ENCODE measurements around the gene ERO1A.

ERO1A gene

DNA sequence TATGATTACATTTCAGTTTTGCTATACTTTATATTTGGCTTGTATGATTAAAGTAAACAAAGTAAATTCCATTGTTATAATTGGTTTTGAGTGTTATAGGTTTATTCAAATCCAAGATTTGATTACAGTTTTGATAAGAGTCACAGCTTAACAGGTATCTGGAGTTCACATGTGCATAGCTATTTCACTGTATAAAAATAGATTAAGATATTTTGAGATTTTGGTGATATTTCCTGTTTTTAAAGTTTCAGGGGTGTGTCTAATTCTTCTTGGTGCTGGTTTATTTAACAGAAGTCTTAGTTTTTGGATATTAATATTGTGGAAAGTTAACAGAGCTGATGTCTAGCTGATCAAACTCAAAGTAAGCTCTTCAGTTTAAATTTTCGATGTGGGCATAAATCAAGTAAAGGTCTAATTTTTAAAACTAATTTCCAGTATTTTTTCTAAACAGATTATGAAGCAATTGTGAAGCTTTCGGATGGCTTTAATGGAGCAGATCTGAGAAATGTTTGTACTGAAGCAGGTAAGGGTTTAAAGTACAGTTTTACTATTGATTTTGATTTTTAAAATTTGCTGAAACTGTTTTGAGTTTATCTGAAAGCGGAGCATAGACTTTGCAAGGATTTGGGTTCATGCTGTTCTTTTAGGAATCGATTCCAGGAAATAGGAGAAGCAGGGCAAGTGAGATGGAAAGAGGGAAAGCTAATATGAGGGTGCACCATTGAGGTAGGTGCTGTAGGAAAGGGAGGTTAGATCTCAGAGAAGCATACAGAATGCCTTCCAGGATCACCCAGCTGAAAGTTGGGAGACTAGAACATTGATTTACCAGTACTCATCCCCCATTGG is 28.4 kb upstream of the ERO1A start:
- in situ Hi-C loops (cut with HindIII; ENCODE audit: low pct_ligation_motif_present, low sequenced_read_pairs), result no loop called here
- no peak for DNase-seq
- TF ChIP-seq, protein P1, sequence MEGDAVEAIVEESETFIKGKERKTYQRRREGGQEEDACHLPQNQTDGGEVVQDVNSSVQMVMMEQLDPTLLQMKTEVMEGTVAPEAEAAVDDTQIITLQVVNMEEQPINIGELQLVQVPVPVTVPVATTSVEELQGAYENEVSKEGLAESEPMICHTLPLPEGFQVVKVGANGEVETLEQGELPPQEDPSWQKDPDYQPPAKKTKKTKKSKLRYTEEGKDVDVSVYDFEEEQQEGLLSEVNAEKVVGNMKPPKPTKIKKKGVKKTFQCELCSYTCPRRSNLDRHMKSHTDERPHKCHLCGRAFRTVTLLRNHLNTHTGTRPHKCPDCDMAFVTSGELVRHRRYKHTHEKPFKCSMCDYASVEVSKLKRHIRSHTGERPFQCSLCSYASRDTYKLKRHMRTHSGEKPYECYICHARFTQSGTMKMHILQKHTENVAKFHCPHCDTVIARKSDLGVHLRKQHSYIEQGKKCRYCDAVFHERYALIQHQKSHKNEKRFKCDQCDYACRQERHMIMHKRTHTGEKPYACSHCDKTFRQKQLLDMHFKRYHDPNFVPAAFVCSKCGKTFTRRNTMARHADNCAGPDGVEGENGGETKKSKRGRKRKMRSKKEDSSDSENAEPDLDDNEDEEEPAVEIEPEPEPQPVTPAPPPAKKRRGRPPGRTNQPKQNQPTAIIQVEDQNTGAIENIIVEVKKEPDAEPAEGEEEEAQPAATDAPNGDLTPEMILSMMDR (IDR thresholded peaks at IDR 0.05; ENCODE audit: low read depth, low read length, missing control alignments), result no peak
- Histone ChIP-seq H3K36me3 (replicated peaks) (peaks cover 56% of the 10 kb centered on the region), H3K27me3 (replicated peaks) (no peaks in the 10 kb centered on the region), H3K4me3 (ENCODE audit: low read depth, low read length) (no peak overlapping the region), H3K27ac (no peak overlapping the region)

DNA sequence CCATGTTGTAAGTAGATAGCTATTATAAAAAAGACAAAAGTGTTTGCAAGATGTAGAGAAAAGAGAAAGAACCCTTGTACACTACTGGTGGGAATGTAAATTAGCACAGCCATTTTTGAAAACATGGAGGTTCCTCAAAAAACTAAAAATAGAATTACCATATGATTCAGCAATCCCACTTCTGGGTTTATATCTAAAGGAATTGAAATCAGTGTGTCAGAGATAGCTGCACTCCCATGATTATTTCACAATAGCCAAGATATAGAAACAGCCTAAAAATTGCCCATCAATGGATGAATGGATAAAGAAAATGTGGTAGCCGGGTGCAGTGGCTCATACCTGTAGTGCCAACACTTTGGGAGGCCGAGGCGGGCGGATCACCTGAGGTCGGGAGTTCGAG is 20.8 kb upstream of the ERO1A start:
- Histone ChIP-seq H3K36me3 (replicated peaks) (peaks cover 69% of the 10 kb centered on the region), H3K27me3 (replicated peaks) (no peaks in the 10 kb centered on the region), H3K4me3 (ENCODE audit: low read depth, low read length) (no peak overlapping the region), H3K27ac (no peak overlapping the region)
- in situ Hi-C loops (cut with HindIII; ENCODE audit: low pct_ligation_motif_present, low sequenced_read_pairs), result no loop called here
- TF ChIP-seq, protein P1 (IDR thresholded peaks at IDR 0.05; ENCODE audit: low read depth, low read length, missing control alignments), result no peak
- no peak for DNase-seq

DNA sequence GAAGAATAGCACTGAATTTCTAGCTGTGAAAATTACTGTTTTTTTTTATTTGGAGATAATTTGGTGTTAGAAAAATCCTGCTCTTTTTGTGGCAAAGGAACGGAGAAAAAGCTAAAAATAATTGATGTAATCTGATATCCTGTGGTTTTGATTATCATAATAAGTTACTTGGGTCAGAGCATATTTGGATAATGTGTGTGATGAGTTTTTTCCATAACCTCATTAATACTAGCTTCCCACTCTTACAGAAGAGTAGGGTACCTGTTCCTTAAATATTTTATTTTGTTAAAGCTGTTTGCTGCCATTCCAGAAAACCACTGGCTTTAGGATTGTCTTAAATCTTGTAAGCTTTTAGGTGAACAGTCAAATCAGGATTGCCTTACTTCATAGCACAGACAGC is 16.3 kb upstream of the ERO1A start:
- H3K4me3 ChIP-seq (ENCODE audit: low read depth, low read length), result no peak overlapping the region
- DNase-seq, result no peak
- H3K27ac ChIP-seq, result no peak overlapping the region
- TF ChIP-seq, protein P1 (IDR thresholded peaks at IDR 0.05; ENCODE audit: low read depth, low read length, missing control alignments), result no peak
- H3K36me3 ChIP-seq (replicated peaks), result peaks cover 55% of the 10 kb centered on the region
- no peaks in the 10 kb centered on the region for H3K27me3 ChIP-seq (replicated peaks)
- in situ Hi-C loops (cut with HindIII; ENCODE audit: low pct_ligation_motif_present, low sequenced_read_pairs), result no loop called here

DNA sequence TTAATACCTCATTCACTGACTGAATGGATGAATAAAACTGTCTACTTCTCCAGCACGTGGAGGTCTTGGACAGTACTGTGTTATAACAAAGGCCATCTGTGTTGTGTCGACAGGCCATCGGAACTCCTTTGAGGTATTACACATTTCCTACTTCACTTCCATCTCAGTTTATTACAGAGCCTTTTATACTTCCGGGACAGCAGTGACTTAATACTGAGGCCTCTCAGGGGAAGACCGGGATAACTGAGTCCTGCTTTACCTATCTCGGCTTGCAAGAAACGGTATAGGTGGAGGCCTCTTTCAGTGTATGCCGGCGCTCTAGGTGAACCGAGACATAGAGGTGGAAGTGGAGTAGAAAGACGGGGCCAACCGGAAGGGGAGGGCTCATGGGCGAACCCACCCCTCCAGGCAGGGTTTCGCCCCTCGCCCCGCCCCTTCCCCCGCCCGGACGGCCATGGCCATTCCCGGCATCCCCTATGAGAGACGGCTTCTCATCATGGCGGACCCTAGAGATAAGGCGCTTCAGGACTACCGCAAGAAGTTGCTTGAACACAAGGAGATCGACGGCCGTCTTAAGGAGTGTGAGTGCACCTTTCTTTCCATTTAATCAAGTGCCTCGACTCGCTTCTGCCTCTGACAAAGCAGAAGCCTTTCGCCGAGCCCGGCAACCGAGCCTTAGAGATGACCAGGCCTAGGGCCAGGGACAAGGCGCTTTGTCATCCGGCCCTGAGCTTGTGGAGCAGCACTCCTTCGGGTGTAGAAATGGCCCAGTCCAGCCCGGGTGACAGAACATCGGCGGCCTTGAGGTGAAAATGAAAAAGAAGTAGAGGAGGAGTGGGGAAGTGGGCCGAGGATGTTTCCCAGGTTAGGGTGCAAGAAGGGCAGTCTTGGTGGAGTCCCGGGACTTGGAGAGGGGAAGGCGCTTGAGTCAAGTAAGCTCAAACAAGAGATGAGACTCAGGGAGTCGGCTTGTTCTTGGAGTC is 11.7 kb upstream of the ERO1A start, which contains the start of gene PSMC6:
TSS of gene PSMC6 (plus strand) at position 477 of the 983 bp plus-strand sequence. CDS start at position 497, 20 bp downstream.
- Histone ChIP-seq H3K36me3 (replicated peaks) (peaks cover 21% of the 10 kb centered on the region), H3K4me3 (ENCODE audit: low read depth, low read length) (peak within 1 kb of the TSS; percentile 79), H3K27me3 (replicated peaks) (no peaks in the 10 kb centered on the region), H3K27ac (peak within 1 kb of the TSS; percentile 80)
- TF ChIP-seq, protein P1 (IDR thresholded peaks at IDR 0.05; ENCODE audit: low read depth, low read length, missing control alignments), result no peak
- peak; percentile 89 for DNase-seq
- in situ Hi-C loops (cut with HindIII; ENCODE audit: low pct_ligation_motif_present, low sequenced_read_pairs), result no loop called here

DNA sequence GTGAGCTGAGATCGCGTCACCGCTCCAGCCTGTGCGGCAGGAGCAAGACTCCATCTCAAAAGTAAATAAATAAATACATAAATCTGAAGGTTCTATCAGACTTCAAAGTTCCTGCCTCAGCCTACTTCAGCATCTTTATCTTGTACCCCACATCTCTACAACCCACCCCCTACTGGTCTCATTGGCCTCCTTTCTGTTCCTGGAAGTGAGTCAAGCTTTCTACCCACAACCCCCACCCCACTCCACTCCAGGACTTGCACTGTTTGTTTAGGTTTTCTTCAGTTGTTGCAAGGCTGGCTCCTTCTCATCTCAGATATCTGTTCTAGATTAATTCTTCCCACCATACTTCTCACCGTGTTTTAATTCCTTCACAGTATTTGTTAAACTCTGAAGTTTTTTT is 10.9 kb upstream of the ERO1A start:
- peaks cover 17% of the 10 kb centered on the region for H3K36me3 ChIP-seq (replicated peaks)
- H3K27me3 ChIP-seq (replicated peaks), result no peaks in the 10 kb centered on the region
- TF ChIP-seq, protein P1 (IDR thresholded peaks at IDR 0.05; ENCODE audit: low read depth, low read length, missing control alignments), result no peak
- peak overlapping the region; percentile 80 for H3K27ac ChIP-seq
- H3K4me3 ChIP-seq (ENCODE audit: low read depth, low read length), result peak overlapping the region; percentile 79
- in situ Hi-C loops (cut with HindIII; ENCODE audit: low pct_ligation_motif_present, low sequenced_read_pairs), result no loop called here
- no peak for DNase-seq

All from brain microvascular endothelial cell (primary cell).